ENCODE results near the gene KHDRBS1. TPM values are rescaled to one million over a fixed set of nuclear protein-coding genes. Genes with fewer than 3 reads are reported as not detected.
"Not testable (repeated sequence)": the region's sequence is repeated elsewhere in the genome, so short reads cannot be mapped to it uniquely, and the experiment has no call there.

The KHDRBS1 gene
- total RNA-seq, 4 donors from 2014 or later = 49.6 to 63.5 (median 57.2) TPM

GRCh38 chr1:32062867-32063230 lies 49.2 kb downstream of the KHDRBS1 start:
- TF ChIP-seq CTCF (IDR thresholded peaks at IDR 0.05) = no peak
- peak; percentile 29 for ATAC-seq (ENCODE audit: low FRiP score)
- no peak for DNase-seq (ENCODE audit: low spot score)

- DNase-seq (ENCODE audit: low spot score) = no peak
- ATAC-seq (ENCODE audit: low FRiP score) = peak; percentile 35
- TF ChIP-seq CTCF (IDR thresholded peaks at IDR 0.05) = no peak
Measured at GRCh38 chr1:32063261-32063681, 49.6 kb downstream of the KHDRBS1 start.

- not testable (repeated sequence) for DNase-seq (ENCODE audit: low spot score); ATAC-seq (ENCODE audit: low FRiP score)
Measured at GRCh38 chr1:32065613-32066488, 52.2 kb downstream of the KHDRBS1 start.

GRCh38 chr1:32066489-32066873 lies 52.8 kb downstream of the KHDRBS1 start:
- peak; percentile 37 for ATAC-seq (ENCODE audit: low FRiP score)
- DNase-seq (ENCODE audit: low spot score) = no peak
- no peak for TF ChIP-seq CTCF (IDR thresholded peaks at IDR 0.05)

- ATAC-seq (ENCODE audit: low FRiP score) (no peak), DNase-seq (ENCODE audit: low spot score) (no peak)
- TF ChIP-seq CTCF (IDR thresholded peaks at IDR 0.05) = no peak
Measured at GRCh38 chr1:32068957-32069588, 55.4 kb downstream of the KHDRBS1 start.

- ATAC-seq (ENCODE audit: low FRiP score) = peak; percentile 1
Measured at GRCh38 chr1:32071758-32072621, 58.3 kb downstream of the KHDRBS1 start.

More at GRCh38 chr1:32071758-32072621, 58.3 kb downstream of the KHDRBS1 start:
- DNase-seq (ENCODE audit: low spot score) = no peak
- no peak for TF ChIP-seq CTCF (IDR thresholded peaks at IDR 0.05)
